HUES64 (cell line): Measurements from ENCODE around the gene SH3BP4.

Source experiments
- H3K27ac ChIP-seq: 2 replicates; pipeline ENCODE4 v1.7.0; 2013; ENCODE audit warnings: low read depth, low read length, inconsistent platforms
- H3K27me3 ChIP-seq: 2 replicates; pipeline ENCODE4 v1.6.1; 2013; ENCODE audit warnings: mild to moderate bottlenecking, low read length; ENCODE audit not compliant: insufficient read depth
- H3K36me3 ChIP-seq: 2 replicates; pipeline ENCODE4 v1.6.1; 2013; ENCODE audit warnings: mild to moderate bottlenecking, low read length; ENCODE audit not compliant: insufficient read depth
- H3K4me1 ChIP-seq: 2 replicates; pipeline ENCODE4 v1.6.1; 2013; ENCODE audit warnings: mild to moderate bottlenecking, low read length, moderate library complexity; ENCODE audit not compliant: insufficient read depth
- H3K4me3 ChIP-seq: 2 replicates; pipeline ENCODE4 v1.5.1; 2013; ENCODE audit warnings: mild to moderate bottlenecking, low read length, moderate library complexity
- H3K9ac ChIP-seq: 2 replicates; pipeline ENCODE4 v1.6.1; 2013; ENCODE audit warnings: mild to moderate bottlenecking, low read depth, low read length
- H3K9me3 ChIP-seq: 2 replicates; pipeline ENCODE4 v1.6.1; 2013; ENCODE audit warnings: low read depth, low read length; ENCODE audit not compliant: insufficient read depth
- WGBS: fragments of 150-250, 120-280 bp; methylation state at CpG from one replicate; pipeline ENCODE4 v1.1.7; 2013; ENCODE audit warnings: missing lambda C conversion rate; 5-methylcytosine and 5-hydroxymethylcytosine counted together

The SH3BP4 gene

GRCh38 chr2:235088496-235088921, 136.7 kb downstream of the SH3BP4 start:
- Histone ChIP-seq H3K27me3 (no peaks in the 10 kb centered on the region), H3K9ac (no peak overlapping the region), H3K4me1 (no peaks in the 10 kb centered on the region), H3K27ac (no peak overlapping the region), H3K4me3 (no peak overlapping the region), H3K36me3 (no peaks in the 10 kb centered on the region), H3K9me3 (no peaks in the 10 kb centered on the region)
- 85% methylated on average over 10 of the region's 10 CpGs for WGBS

GRCh38 chr2:235091421-235091820, 139.6 kb downstream of the SH3BP4 start:
- Histone ChIP-seq H3K4me1 (no peaks in the 10 kb centered on the region), H3K9ac (no peak overlapping the region), H3K4me3 (no peak overlapping the region), H3K36me3 (no peaks in the 10 kb centered on the region), H3K9me3 (no peaks in the 10 kb centered on the region), H3K27me3 (no peaks in the 10 kb centered on the region), H3K27ac (no peak overlapping the region)
- 94% methylated on average over 3 of the region's 4 CpGs for WGBS

GRCh38 chr2:235091983-235092382, 140.2 kb downstream of the SH3BP4 start:
- H3K9me3 ChIP-seq, result no peaks in the 10 kb centered on the region
- no peak overlapping the region for H3K9ac ChIP-seq
- H3K27me3 ChIP-seq, result no peaks in the 10 kb centered on the region
- no peaks in the 10 kb centered on the region for H3K36me3 ChIP-seq
- H3K4me1 ChIP-seq, result no peaks in the 10 kb centered on the region
- H3K4me3 ChIP-seq, result no peak overlapping the region
- WGBS, result 90% methylated on average over 9 of the region's 9 CpGs
- no peak overlapping the region for H3K27ac ChIP-seq

- H3K9ac ChIP-seq, result no peak overlapping the region
- WGBS, result 92% methylated on average over 16 of the region's 17 CpGs
Measured at GRCh38 chr2:235092433-235093223, 140.8 kb downstream of the SH3BP4 start.

GRCh38 chr2:235094457-235094856, 142.6 kb downstream of the SH3BP4 start:
- Histone ChIP-seq H3K9me3 (no peaks in the 10 kb centered on the region), H3K4me1 (no peaks in the 10 kb centered on the region), H3K9ac (no peak overlapping the region), H3K4me3 (no peak overlapping the region), H3K27me3 (no peaks in the 10 kb centered on the region), H3K36me3 (no peaks in the 10 kb centered on the region), H3K27ac (no peak overlapping the region)
- 100% methylated on average over 1 of the region's 1 CpG for WGBS

More at GRCh38 chr2:235092433-235093223, 140.8 kb downstream of the SH3BP4 start:
- no peak overlapping the region for H3K27ac ChIP-seq
- H3K36me3 ChIP-seq, result no peaks in the 10 kb centered on the region
- H3K4me3 ChIP-seq, result no peak overlapping the region
- H3K27me3 ChIP-seq, result no peaks in the 10 kb centered on the region
- H3K4me1 ChIP-seq, result no peaks in the 10 kb centered on the region
- H3K9me3 ChIP-seq, result no peaks in the 10 kb centered on the region

- H3K27me3 ChIP-seq, result no peaks in the 10 kb centered on the region
- 92% methylated on average over 2 of the region's 2 CpGs for WGBS
- H3K27ac ChIP-seq, result no peak overlapping the region
- H3K9me3 ChIP-seq, result no peaks in the 10 kb centered on the region
- H3K4me3 ChIP-seq, result no peak overlapping the region
- no peaks in the 10 kb centered on the region for H3K36me3 ChIP-seq
- H3K4me1 ChIP-seq, result no peaks in the 10 kb centered on the region
- no peak overlapping the region for H3K9ac ChIP-seq
Measured at GRCh38 chr2:235095569-235095968, 143.8 kb downstream of the SH3BP4 start.

DNA sequence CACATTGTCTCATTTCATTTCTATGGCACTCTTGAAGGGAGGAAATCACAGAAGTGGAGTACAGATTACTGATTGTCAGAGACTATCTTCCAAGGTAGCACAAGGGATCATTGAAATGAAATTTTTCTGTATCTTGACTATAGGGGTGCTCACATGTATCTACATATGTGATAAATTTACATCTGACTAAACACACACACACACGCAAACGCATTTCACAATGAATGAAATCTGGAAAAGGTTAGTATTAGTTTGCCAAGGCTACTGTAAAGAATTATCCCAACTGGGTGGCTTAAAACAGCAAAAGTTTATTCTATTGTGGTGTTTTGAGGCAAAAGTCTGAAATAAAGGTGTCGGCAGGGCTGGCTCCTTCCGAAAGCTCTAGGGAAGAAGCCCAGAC, 144.6 kb downstream of the SH3BP4 start:
- 94% methylated on average over 3 of the region's 4 CpGs for WGBS
- Histone ChIP-seq H3K36me3 (no peaks in the 10 kb centered on the region), H3K27ac (no peak overlapping the region), H3K9ac (no peak overlapping the region), H3K4me3 (no peak overlapping the region), H3K27me3 (no peaks in the 10 kb centered on the region), H3K4me1 (no peaks in the 10 kb centered on the region), H3K9me3 (no peaks in the 10 kb centered on the region)

GRCh38 chr2:235097196-235097595, 145.4 kb downstream of the SH3BP4 start:
- H3K27ac ChIP-seq, result no peak overlapping the region
- 95% methylated on average over 6 of the region's 6 CpGs for WGBS
- no peaks in the 10 kb centered on the region for H3K36me3 ChIP-seq

GRCh38 chr2:235098269-235098668, 146.5 kb downstream of the SH3BP4 start:
- no peak overlapping the region for H3K27ac ChIP-seq
- H3K27me3 ChIP-seq, result no peaks in the 10 kb centered on the region
- 87% methylated on average over 4 of the region's 4 CpGs for WGBS
- no peak overlapping the region for H3K9ac ChIP-seq
- no peaks in the 10 kb centered on the region for H3K4me1 ChIP-seq
- H3K36me3 ChIP-seq, result no peaks in the 10 kb centered on the region
- H3K9me3 ChIP-seq, result no peaks in the 10 kb centered on the region
- no peak overlapping the region for H3K4me3 ChIP-seq

More at GRCh38 chr2:235097196-235097595, 145.4 kb downstream of the SH3BP4 start:
- no peaks in the 10 kb centered on the region for H3K4me1 ChIP-seq
- no peak overlapping the region for H3K9ac ChIP-seq
- H3K9me3 ChIP-seq, result no peaks in the 10 kb centered on the region
- H3K4me3 ChIP-seq, result no peak overlapping the region
- no peaks in the 10 kb centered on the region for H3K27me3 ChIP-seq

GRCh38 chr2:235098736-235099494, 147.1 kb downstream of the SH3BP4 start:
- 93% methylated on average over 9 of the region's 9 CpGs for WGBS
- Histone ChIP-seq H3K9ac (no peak overlapping the region), H3K4me1 (no peaks in the 10 kb centered on the region), H3K36me3 (no peaks in the 10 kb centered on the region), H3K9me3 (no peaks in the 10 kb centered on the region), H3K27ac (no peak overlapping the region), H3K4me3 (no peak overlapping the region), H3K27me3 (no peaks in the 10 kb centered on the region)

DNA sequence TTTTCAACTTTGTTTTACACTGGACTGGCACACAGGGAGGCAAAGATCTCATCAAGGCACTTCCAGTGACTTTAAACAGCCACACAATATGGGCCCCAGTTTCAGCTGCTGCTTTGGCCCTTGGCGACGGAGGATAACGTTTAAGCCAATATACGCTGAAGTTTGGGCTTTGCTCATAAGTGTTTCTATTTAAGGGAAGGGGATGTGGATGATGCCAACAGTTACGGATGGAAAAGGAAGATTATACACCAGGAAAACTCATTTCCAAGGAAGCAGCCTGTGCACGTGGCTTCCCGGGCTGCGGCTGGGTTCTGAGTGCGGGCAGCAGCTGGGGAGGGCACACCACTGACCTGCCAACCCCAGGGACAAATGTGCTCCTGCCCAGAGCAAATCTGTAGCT, 151.1 kb downstream of the SH3BP4 start:
- 93% methylated on average over 9 of the region's 9 CpGs for WGBS
- H3K36me3 ChIP-seq, result no peaks in the 10 kb centered on the region
- H3K27me3 ChIP-seq, result no peaks in the 10 kb centered on the region
- no peaks in the 10 kb centered on the region for H3K4me1 ChIP-seq
- no peaks in the 10 kb centered on the region for H3K9me3 ChIP-seq
- no peak overlapping the region for H3K27ac ChIP-seq
- no peak overlapping the region for H3K4me3 ChIP-seq
- no peak overlapping the region for H3K9ac ChIP-seq
